ENCODE data around the gene PGLYRP3.

The PGLYRP3 gene

GRCh38 chr1:153360190-153360589 lies 47.4 kb upstream of the PGLYRP3 start:
- no peak for TF ChIP-seq CTCF (IDR thresholded peaks at IDR 0.05)
- Histone ChIP-seq H3K79me2 (no peaks in the 10 kb centered on the region), H3K27ac (no peak overlapping the region), H3K36me3 (ENCODE audit: control insufficient read depth, insufficient read depth, low read length) (no peaks in the 10 kb centered on the region), H3K9ac (no peak overlapping the region), H3K4me1 (no peaks in the 10 kb centered on the region), H3K4me2 (ENCODE audit: low read length) (no peak overlapping the region), H2AFZ (no peak overlapping the region), H3K27me3 (ENCODE audit: control insufficient read depth, insufficient read depth, low read length) (no peaks in the 10 kb centered on the region), H3K9me3 (ENCODE audit: control insufficient read depth, low read length) (no peaks in the 10 kb centered on the region), H3K4me3 (ENCODE audit: low read depth, low read length) (no peak overlapping the region)

GRCh38 chr1:153359241-153359640 lies 46.5 kb upstream of the PGLYRP3 start:
- no peaks in the 10 kb centered on the region for H3K27me3 ChIP-seq (ENCODE audit: control insufficient read depth, insufficient read depth, low read length)
- no peak overlapping the region for H3K27ac ChIP-seq
- TF ChIP-seq CTCF (IDR thresholded peaks at IDR 0.05): no peak
- no peaks in the 10 kb centered on the region for H3K9me3 ChIP-seq (ENCODE audit: control insufficient read depth, low read length)
- no peaks in the 10 kb centered on the region for H3K4me1 ChIP-seq
- H3K4me3 ChIP-seq (ENCODE audit: low read depth, low read length): no peak overlapping the region
- H2AFZ ChIP-seq: no peak overlapping the region
- no peaks in the 10 kb centered on the region for H3K36me3 ChIP-seq (ENCODE audit: control insufficient read depth, insufficient read depth, low read length)
- no peak overlapping the region for H3K4me2 ChIP-seq (ENCODE audit: low read length)
- H3K79me2 ChIP-seq: no peaks in the 10 kb centered on the region
- H3K9ac ChIP-seq: no peak overlapping the region

GRCh38 chr1:153358691-153358975 lies 45.9 kb upstream of the PGLYRP3 start:
- no peaks in the 10 kb centered on the region for H3K9me3 ChIP-seq (ENCODE audit: control insufficient read depth, low read length)
- no peaks in the 10 kb centered on the region for H3K4me1 ChIP-seq
- no peak for TF ChIP-seq CTCF (IDR thresholded peaks at IDR 0.05)
- no peaks in the 10 kb centered on the region for H3K27me3 ChIP-seq (ENCODE audit: control insufficient read depth, insufficient read depth, low read length)
- no peak overlapping the region for H3K4me3 ChIP-seq (ENCODE audit: low read depth, low read length)
- H3K36me3 ChIP-seq (ENCODE audit: control insufficient read depth, insufficient read depth, low read length): no peaks in the 10 kb centered on the region
- no peak overlapping the region for H3K27ac ChIP-seq
- H3K9ac ChIP-seq: no peak overlapping the region
- no peak overlapping the region for H3K4me2 ChIP-seq (ENCODE audit: low read length)
- H3K79me2 ChIP-seq: no peaks in the 10 kb centered on the region
- H2AFZ ChIP-seq: no peak overlapping the region

GRCh38 chr1:153357853-153358690 lies 45.3 kb upstream of the PGLYRP3 start, which contains the start of gene S100A9:
Gene S100A9 (plus strand): TSS chr1:153357854. CDS start chr1:153358284, 430 bp downstream.
- no peak within 1 kb of the TSS for H3K4me2 ChIP-seq (ENCODE audit: low read length)
- no peak within 1 kb of the TSS for H3K27ac ChIP-seq
- no peak for TF ChIP-seq CTCF (IDR thresholded peaks at IDR 0.05)
- no peaks in the 10 kb centered on the region for H3K79me2 ChIP-seq
- no peaks in the 10 kb centered on the region for H3K36me3 ChIP-seq (ENCODE audit: control insufficient read depth, insufficient read depth, low read length)
- no peak within 1 kb of the TSS for H3K9ac ChIP-seq
- H3K4me3 ChIP-seq (ENCODE audit: low read depth, low read length): no peak within 1 kb of the TSS
- H3K27me3 ChIP-seq (ENCODE audit: control insufficient read depth, insufficient read depth, low read length): no peaks in the 10 kb centered on the region
- H3K9me3 ChIP-seq (ENCODE audit: control insufficient read depth, low read length): no peaks in the 10 kb centered on the region
- no peaks in the 10 kb centered on the region for H3K4me1 ChIP-seq
- no peak within 1 kb of the TSS for H2AFZ ChIP-seq

Data from parathyroid adenoma (tissue), 2 donors.